ENCODE measurements around the gene NDNF.

- TF ChIP-seq CTCF (IDR thresholded peaks at IDR 0.05): no peak
- TF ChIP-seq POLR2A (IDR thresholded peaks at IDR 0.05): no peak
These were observed 1.5 kb upstream of the NDNF start for GRCh38 chr4:121073672-121074381.

All from esophagus squamous epithelium (tissue), 4 donors.